ENCODE data around the gene ANKH. TPM values are rescaled to one million over a fixed set of nuclear protein-coding genes. Genes with fewer than 3 reads are reported as not detected.
A peak's percentile ranks its signal among the peaks of the same experiment; 100 is the strongest.

The ANKH gene
- total RNA-seq, 2 donors from 2014 or later: 177 to 205 TPM

- Histone ChIP-seq H3K36me3 (peaks cover 35% of the 10 kb centered on the region), H3K9me3 (no peaks in the 10 kb centered on the region), H3K27ac (peak overlapping the region; percentile 51 to 56), H3K4me1 (ENCODE audit: control insufficient read depth in 1 of 2, low read depth in 2 of 2) (peaks cover 17 to 28% of the 10 kb centered on the region in 2 donors), H3K27me3 (replicated peaks; ENCODE audit: insufficient read depth) (no peaks in the 10 kb centered on the region), H3K4me3 (no peak overlapping the region)
- ATAC-seq (ENCODE audit: insufficient number of reproducible peaks, low FRiP score, low read depth): no peak
- no peak for DNase-seq (ENCODE audit: low spot score)
- no peak for TF ChIP-seq CTCF (IDR thresholded peaks at IDR 0.05)
Measured at GRCh38 chr5:14707811-14708390, 163.7 kb downstream of the ANKH start.

GRCh38 chr5:14706615-14707021 is 165.0 kb downstream of the ANKH start:
- Histone ChIP-seq H3K27me3 (replicated peaks; ENCODE audit: insufficient read depth) (no peaks in the 10 kb centered on the region), H3K4me3 (no peak overlapping the region), H3K4me1 (ENCODE audit: control insufficient read depth in 1 of 2, low read depth in 2 of 2) (peaks cover 17 to 34% of the 10 kb centered on the region in 2 donors), H3K36me3 (peaks cover 23% of the 10 kb centered on the region), H3K27ac (peak overlapping the region; percentile 51 to 56), H3K9me3 (no peaks in the 10 kb centered on the region)
- DNase-seq (ENCODE audit: low spot score) (no peak), ATAC-seq (ENCODE audit: insufficient number of reproducible peaks, low FRiP score, low read depth) (no peak)
- no peak for TF ChIP-seq CTCF (IDR thresholded peaks at IDR 0.05)

- Histone ChIP-seq H3K4me3 (no peak overlapping the region), H3K9me3 (no peaks in the 10 kb centered on the region), H3K27ac (peak overlapping the region in 1 of 2 donors; percentile 51), H3K4me1 (ENCODE audit: control insufficient read depth in 1 of 2, low read depth in 2 of 2) (peaks cover 21 to 45% of the 10 kb centered on the region in 2 donors), H3K36me3 (peaks cover 14% of the 10 kb centered on the region), H3K27me3 (replicated peaks; ENCODE audit: insufficient read depth) (no peaks in the 10 kb centered on the region)
- TF ChIP-seq CTCF (IDR thresholded peaks at IDR 0.05): no peak
- ATAC-seq (ENCODE audit: insufficient number of reproducible peaks, low FRiP score, low read depth) (no peak), DNase-seq (ENCODE audit: low spot score) (no peak)
Measured at GRCh38 chr5:14705556-14705955, 166.0 kb downstream of the ANKH start.

GRCh38 chr5:14702238-14702839 is 169.2 kb downstream of the ANKH start:
- no peak for TF ChIP-seq CTCF (IDR thresholded peaks at IDR 0.05)
- Histone ChIP-seq H3K4me1 (ENCODE audit: control insufficient read depth in 1 of 2, low read depth in 2 of 2) (peaks cover 22 to 62% of the 10 kb centered on the region in 2 donors), H3K4me3 (no peak overlapping the region), H3K36me3 (no peaks in the 10 kb centered on the region), H3K27ac (peak overlapping the region in 1 of 2 donors; percentile 3), H3K9me3 (no peaks in the 10 kb centered on the region), H3K27me3 (replicated peaks; ENCODE audit: insufficient read depth) (no peaks in the 10 kb centered on the region)
- ATAC-seq (ENCODE audit: insufficient number of reproducible peaks, low FRiP score, low read depth): no peak
- no peak for DNase-seq (ENCODE audit: low spot score)

GRCh38 chr5:14701556-14701955 is 170.0 kb downstream of the ANKH start:
- no peak for TF ChIP-seq CTCF (IDR thresholded peaks at IDR 0.05)
- ATAC-seq (ENCODE audit: insufficient number of reproducible peaks, low FRiP score, low read depth) (no peak), DNase-seq (ENCODE audit: low spot score) (no peak)
- Histone ChIP-seq H3K27me3 (replicated peaks; ENCODE audit: insufficient read depth) (no peaks in the 10 kb centered on the region), H3K27ac (peak overlapping the region in 1 of 2 donors; percentile 3), H3K9me3 (no peaks in the 10 kb centered on the region), H3K4me1 (ENCODE audit: control insufficient read depth in 1 of 2, low read depth in 2 of 2) (peaks cover 16 to 62% of the 10 kb centered on the region in 2 donors), H3K4me3 (no peak overlapping the region), H3K36me3 (no peaks in the 10 kb centered on the region)
